ENCODE results near the gene CCDC6.

CCDC6 gene

GRCh38 chr10:59892697-59893096, 13.7 kb downstream of the CCDC6 start:
- TF ChIP-seq FOXP2 (optimal IDR thresholded peaks at IDR 0.05; ENCODE audit: borderline replicate concordance, extremely low read depth, extremely low read length, insufficient read depth) (no peak), REST (IDR thresholded peaks at IDR 0.05; ENCODE audit: insufficient read depth in 1 of 2, low read depth in 2 of 2, low read length in 2 of 2) (no peak), POLR2AphosphoS5 (IDR thresholded peaks at IDR 0.05; ENCODE audit: low read depth, low read length) (no peak), SIN3A (IDR thresholded peaks at IDR 0.05; ENCODE audit: borderline replicate concordance, insufficient read depth, low read length) (no peak), TAF1 (IDR thresholded peaks at IDR 0.05; ENCODE audit: borderline replicate concordance, insufficient read depth, low read length) (no peak)

GRCh38 chr10:59891936-59892335, 14.4 kb downstream of the CCDC6 start:
- no peak for TF ChIP-seq FOXP2 (optimal IDR thresholded peaks at IDR 0.05; ENCODE audit: borderline replicate concordance, extremely low read depth, extremely low read length, insufficient read depth)
- no peak for TF ChIP-seq POLR2AphosphoS5 (IDR thresholded peaks at IDR 0.05; ENCODE audit: low read depth, low read length)

GRCh38 chr10:59891349-59891748, 15.0 kb downstream of the CCDC6 start:
- TF ChIP-seq TAF1 (IDR thresholded peaks at IDR 0.05; ENCODE audit: borderline replicate concordance, insufficient read depth, low read length): no peak
- TF ChIP-seq SIN3A (IDR thresholded peaks at IDR 0.05; ENCODE audit: borderline replicate concordance, insufficient read depth, low read length): no peak
- TF ChIP-seq REST (IDR thresholded peaks at IDR 0.05; ENCODE audit: insufficient read depth in 1 of 2, low read depth in 2 of 2, low read length in 2 of 2): no peak
- TF ChIP-seq POLR2AphosphoS5 (IDR thresholded peaks at IDR 0.05; ENCODE audit: low read depth, low read length): no peak
- TF ChIP-seq FOXP2 (optimal IDR thresholded peaks at IDR 0.05; ENCODE audit: borderline replicate concordance, extremely low read depth, extremely low read length, insufficient read depth): no peak

GRCh38 chr10:59888781-59889435, 17.4 kb downstream of the CCDC6 start:
- no peak for TF ChIP-seq FOXP2 (optimal IDR thresholded peaks at IDR 0.05; ENCODE audit: borderline replicate concordance, extremely low read depth, extremely low read length, insufficient read depth)
- no peak for TF ChIP-seq SIN3A (IDR thresholded peaks at IDR 0.05; ENCODE audit: borderline replicate concordance, insufficient read depth, low read length)
- no peak for TF ChIP-seq TAF1 (IDR thresholded peaks at IDR 0.05; ENCODE audit: borderline replicate concordance, insufficient read depth, low read length)
- no peak for TF ChIP-seq REST (IDR thresholded peaks at IDR 0.05; ENCODE audit: insufficient read depth in 1 of 2, low read depth in 2 of 2, low read length in 2 of 2)
- TF ChIP-seq POLR2AphosphoS5 (IDR thresholded peaks at IDR 0.05; ENCODE audit: low read depth, low read length): no peak

GRCh38 chr10:59887972-59888640, 18.2 kb downstream of the CCDC6 start:
- TF ChIP-seq REST (IDR thresholded peaks at IDR 0.05; ENCODE audit: insufficient read depth in 1 of 2, low read depth in 2 of 2, low read length in 2 of 2) (no peak), SIN3A (IDR thresholded peaks at IDR 0.05; ENCODE audit: borderline replicate concordance, insufficient read depth, low read length) (no peak)

Measured in PFSK-1 (cell line).